ENCODE measurements around the gene PIKFYVE.
"Not testable (repeated sequence)": the region's sequence is repeated elsewhere in the genome, so short reads cannot be mapped to it uniquely, and the experiment has no call there.

Gene PIKFYVE

GRCh38 chr2:208377344-208377860, 111.3 kb downstream of the PIKFYVE start:
- H3K9me3 ChIP-seq (ENCODE audit: control insufficient read depth, insufficient read depth, low read length); H3K27ac ChIP-seq (ENCODE audit: low read length); H3K4me3 ChIP-seq (ENCODE audit: low read length); H3K36me3 ChIP-seq (ENCODE audit: control insufficient read depth, insufficient read depth, low read length); H3K27me3 ChIP-seq (ENCODE audit: control insufficient read depth, insufficient read depth, low read length); DNase-seq (ENCODE audit: low read depth, low spot score); H3K4me1 ChIP-seq (ENCODE audit: control insufficient read depth, insufficient read depth, low read length): not testable (repeated sequence)
- WGBS (ENCODE audit: insufficient coverage, insufficient read length): no CpG with 5 or more reads among the region's 40 CpGs

DNA sequence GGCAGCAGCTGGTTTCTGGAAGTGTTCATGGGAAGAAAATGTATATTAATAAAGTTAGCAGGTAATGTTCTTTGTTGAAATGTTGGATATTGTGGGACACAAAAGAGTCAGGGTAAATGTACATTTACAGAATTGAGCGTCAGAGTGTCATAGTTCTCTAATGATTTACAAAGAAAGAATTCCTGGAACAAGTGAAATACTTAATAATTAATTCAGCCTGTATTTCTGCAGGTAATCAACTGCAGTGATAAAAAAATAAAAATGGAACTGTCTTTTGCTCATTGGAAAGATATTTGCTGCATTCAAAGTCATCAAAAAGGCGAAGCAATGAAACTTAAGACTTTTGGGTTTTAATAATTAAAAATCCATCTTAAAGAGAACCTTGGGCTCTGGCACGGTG, 113.1 kb downstream of the PIKFYVE start:
- no peak for DNase-seq (ENCODE audit: low read depth, low spot score)
- Histone ChIP-seq H3K9me3 (ENCODE audit: control insufficient read depth, insufficient read depth, low read length) (no peaks in the 10 kb centered on the region), H3K27me3 (ENCODE audit: control insufficient read depth, insufficient read depth, low read length) (no peaks in the 10 kb centered on the region), H3K4me1 (ENCODE audit: control insufficient read depth, insufficient read depth, low read length) (peaks cover 1% of the 10 kb centered on the region), H3K4me3 (ENCODE audit: low read length) (no peak overlapping the region), H3K27ac (ENCODE audit: low read length) (no peak overlapping the region), H3K36me3 (ENCODE audit: control insufficient read depth, insufficient read depth, low read length) (no peaks in the 10 kb centered on the region)
- no CpG with 5 or more reads among the region's 3 CpGs for WGBS (ENCODE audit: insufficient coverage, insufficient read length)

DNA sequence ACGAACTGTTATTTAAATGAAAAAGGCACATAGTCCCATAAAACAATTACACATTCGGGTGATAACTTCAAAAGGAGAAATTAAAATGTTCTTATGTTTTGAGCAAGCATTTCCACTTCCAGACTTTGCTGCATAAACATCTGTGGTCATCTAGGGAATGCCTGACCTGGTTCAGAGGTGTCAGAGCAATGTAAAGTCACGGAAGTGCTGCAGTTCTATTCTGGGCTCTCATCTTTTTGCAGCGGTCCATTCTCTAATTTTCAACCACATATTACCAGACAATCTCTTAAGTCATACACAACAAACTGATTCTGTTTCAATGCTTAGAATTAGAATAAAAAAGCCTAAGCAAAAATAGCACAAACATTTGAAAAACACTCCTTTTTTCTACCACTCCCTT, 118.6 kb downstream of the PIKFYVE start:
- H3K9me3 ChIP-seq (ENCODE audit: control insufficient read depth, insufficient read depth, low read length): no peaks in the 10 kb centered on the region
- H3K27ac ChIP-seq (ENCODE audit: low read length): no peak overlapping the region
- H3K27me3 ChIP-seq (ENCODE audit: control insufficient read depth, insufficient read depth, low read length): no peaks in the 10 kb centered on the region
- H3K36me3 ChIP-seq (ENCODE audit: control insufficient read depth, insufficient read depth, low read length): no peaks in the 10 kb centered on the region
- H3K4me1 ChIP-seq (ENCODE audit: control insufficient read depth, insufficient read depth, low read length): no peaks in the 10 kb centered on the region
- WGBS (ENCODE audit: insufficient coverage, insufficient read length): no CpG with 5 or more reads among the region's 4 CpGs
- DNase-seq (ENCODE audit: low read depth, low spot score): no peak
- H3K4me3 ChIP-seq (ENCODE audit: low read length): no peak overlapping the region

GRCh38 chr2:208386541-208386940, 120.5 kb downstream of the PIKFYVE start:
- H3K27ac ChIP-seq (ENCODE audit: low read length): no peak overlapping the region
- no CpG with 5 or more reads among the region's 2 CpGs for WGBS (ENCODE audit: insufficient coverage, insufficient read length)
- no peak overlapping the region for H3K4me3 ChIP-seq (ENCODE audit: low read length)
- no peaks in the 10 kb centered on the region for H3K27me3 ChIP-seq (ENCODE audit: control insufficient read depth, insufficient read depth, low read length)
- DNase-seq (ENCODE audit: low read depth, low spot score): no peak
- H3K4me1 ChIP-seq (ENCODE audit: control insufficient read depth, insufficient read depth, low read length): no peaks in the 10 kb centered on the region
- H3K9me3 ChIP-seq (ENCODE audit: control insufficient read depth, insufficient read depth, low read length): no peaks in the 10 kb centered on the region
- H3K36me3 ChIP-seq (ENCODE audit: control insufficient read depth, insufficient read depth, low read length): no peaks in the 10 kb centered on the region

- Histone ChIP-seq H3K4me1 (ENCODE audit: control insufficient read depth, insufficient read depth, low read length) (no peaks in the 10 kb centered on the region), H3K9me3 (ENCODE audit: control insufficient read depth, insufficient read depth, low read length) (no peaks in the 10 kb centered on the region; the same call in 1 of the 2 replicates), H3K4me3 (ENCODE audit: low read length) (no peak overlapping the region), H3K27ac (ENCODE audit: low read length) (no peak overlapping the region), H3K27me3 (ENCODE audit: control insufficient read depth, insufficient read depth, low read length) (no peaks in the 10 kb centered on the region), H3K36me3 (ENCODE audit: control insufficient read depth, insufficient read depth, low read length) (no peaks in the 10 kb centered on the region)
- no CpG with 5 or more reads among the region's 3 CpGs for WGBS (ENCODE audit: insufficient coverage, insufficient read length)
- no peak for DNase-seq (ENCODE audit: low read depth, low spot score)
Measured at GRCh38 chr2:208389940-208390339, 123.9 kb downstream of the PIKFYVE start.

DNA sequence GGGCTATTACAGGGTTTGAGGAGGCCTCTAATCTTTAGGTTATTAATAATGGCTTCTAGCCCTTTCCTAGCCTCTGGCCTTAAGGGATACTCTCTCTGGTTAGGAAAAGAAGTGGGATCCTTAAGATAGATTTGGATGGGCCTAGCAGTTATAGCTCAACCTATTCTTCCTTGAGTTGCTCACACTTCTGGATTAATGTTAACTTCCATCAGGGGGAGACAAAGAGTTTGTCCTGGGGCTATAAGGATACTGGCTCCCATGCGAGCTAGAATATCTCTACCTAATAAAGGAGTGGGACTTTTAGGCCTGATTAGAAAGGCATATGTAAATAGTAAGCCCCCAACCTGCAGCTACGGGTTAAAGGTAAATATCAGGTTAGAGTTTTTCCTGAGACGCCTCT, 126.2 kb downstream of the PIKFYVE start:
- H3K27me3 ChIP-seq (ENCODE audit: control insufficient read depth, insufficient read depth, low read length): no peaks in the 10 kb centered on the region
- DNase-seq (ENCODE audit: low read depth, low spot score): no peak
- WGBS (ENCODE audit: insufficient coverage, insufficient read length): no CpG with 5 or more reads among the region's 3 CpGs
- no peak overlapping the region for H3K4me3 ChIP-seq (ENCODE audit: low read length)
- no peaks in the 10 kb centered on the region for H3K36me3 ChIP-seq (ENCODE audit: control insufficient read depth, insufficient read depth, low read length)
- H3K9me3 ChIP-seq (ENCODE audit: control insufficient read depth, insufficient read depth, low read length): no peaks in the 10 kb centered on the region; the same call in 1 of the 2 replicates
- no peaks in the 10 kb centered on the region for H3K4me1 ChIP-seq (ENCODE audit: control insufficient read depth, insufficient read depth, low read length)
- no peak overlapping the region for H3K27ac ChIP-seq (ENCODE audit: low read length)

GRCh38 chr2:208396796-208397195, 130.7 kb downstream of the PIKFYVE start:
- WGBS (ENCODE audit: insufficient coverage, insufficient read length): no CpG with 5 or more reads among the region's 4 CpGs
- not testable (repeated sequence) for H3K27ac ChIP-seq (ENCODE audit: low read length); H3K36me3 ChIP-seq (ENCODE audit: control insufficient read depth, insufficient read depth, low read length); H3K4me1 ChIP-seq (ENCODE audit: control insufficient read depth, insufficient read depth, low read length); H3K4me3 ChIP-seq (ENCODE audit: low read length); H3K9me3 ChIP-seq (ENCODE audit: control insufficient read depth, insufficient read depth, low read length); DNase-seq (ENCODE audit: low read depth, low spot score); H3K27me3 ChIP-seq (ENCODE audit: control insufficient read depth, insufficient read depth, low read length)

DNA sequence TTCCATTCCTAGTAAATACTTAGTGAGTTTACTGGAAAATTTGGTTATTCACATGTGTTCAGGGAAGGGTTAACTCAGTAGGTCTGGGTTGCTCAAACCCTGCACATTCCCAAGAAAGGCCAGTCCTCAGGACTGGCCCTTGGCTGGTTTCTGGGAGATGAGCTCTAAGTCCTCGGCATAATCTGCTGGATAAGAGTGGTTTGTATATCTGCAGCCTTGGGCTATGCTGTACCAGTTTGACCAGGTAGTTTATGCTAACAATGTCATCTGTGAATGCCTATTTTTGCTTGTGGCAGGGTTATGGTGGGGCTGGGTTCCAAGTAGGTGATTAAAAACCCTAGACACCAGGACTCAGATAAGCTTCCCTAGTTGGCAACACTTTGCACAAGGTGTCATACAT, 133.1 kb downstream of the PIKFYVE start:
- no peak overlapping the region for H3K4me3 ChIP-seq (ENCODE audit: low read length)
- H3K9me3 ChIP-seq (ENCODE audit: control insufficient read depth, insufficient read depth, low read length): no peaks in the 10 kb centered on the region
- no peaks in the 10 kb centered on the region for H3K36me3 ChIP-seq (ENCODE audit: control insufficient read depth, insufficient read depth, low read length)
- H3K27ac ChIP-seq (ENCODE audit: low read length): no peak overlapping the region
- no peaks in the 10 kb centered on the region for H3K4me1 ChIP-seq (ENCODE audit: control insufficient read depth, insufficient read depth, low read length)
- no peak for DNase-seq (ENCODE audit: low read depth, low spot score)
- H3K27me3 ChIP-seq (ENCODE audit: control insufficient read depth, insufficient read depth, low read length): no peaks in the 10 kb centered on the region; the same call in 1 of the 2 replicates
- WGBS (ENCODE audit: insufficient coverage, insufficient read length): no CpG with 5 or more reads among the region's 1 CpG

- Histone ChIP-seq H3K4me3 (ENCODE audit: low read length) (peak within 1 kb of the TSS; percentile 21; the same call in 1 of the 2 replicates), H3K4me1 (ENCODE audit: control insufficient read depth, insufficient read depth, low read length) (no peaks in the 10 kb centered on the region), H3K27ac (ENCODE audit: low read length) (no peak within 1 kb of the TSS), H3K27me3 (ENCODE audit: control insufficient read depth, insufficient read depth, low read length) (peaks cover 16% of the 10 kb centered on the region; the same call in 1 of the 2 replicates), H3K36me3 (ENCODE audit: control insufficient read depth, insufficient read depth, low read length) (no peaks in the 10 kb centered on the region), H3K9me3 (ENCODE audit: control insufficient read depth, insufficient read depth, low read length) (no peaks in the 10 kb centered on the region)
- no peak for DNase-seq (ENCODE audit: low read depth, low spot score)
- no CpG with 5 or more reads among the region's 82 CpGs for WGBS (ENCODE audit: insufficient coverage, insufficient read length)
Measured at GRCh38 chr2:208406474-208407451, 140.7 kb downstream of the PIKFYVE start, which contains the start of gene PTH2R. Gene PTH2R (plus strand): TSS chr2:208406792. CDS start chr2:208407044, 252 bp downstream.

DNA sequence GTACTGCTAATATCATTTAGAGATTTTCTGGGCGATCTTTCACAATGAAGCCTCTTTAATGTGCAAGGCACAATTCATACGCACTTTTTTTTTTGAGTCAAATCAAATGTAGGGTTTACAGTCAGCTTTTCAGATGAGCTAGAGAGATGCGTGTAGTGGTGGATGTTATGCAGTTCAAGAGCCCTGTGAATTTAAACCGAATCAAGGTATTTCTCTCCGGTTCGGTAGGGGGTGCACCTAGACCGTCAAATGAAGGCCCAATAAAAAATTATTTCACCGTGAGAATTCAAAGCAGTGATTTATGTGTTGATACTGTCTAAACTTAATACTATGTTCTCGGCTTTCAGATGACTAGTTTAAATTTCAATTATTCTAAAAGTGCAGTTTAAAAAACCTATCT, 141.6 kb downstream of the PIKFYVE start:
- Histone ChIP-seq H3K27ac (ENCODE audit: low read length) (no peak overlapping the region), H3K27me3 (ENCODE audit: control insufficient read depth, insufficient read depth, low read length) (peaks cover 16% of the 10 kb centered on the region; the same call in 1 of the 2 replicates), H3K4me1 (ENCODE audit: control insufficient read depth, insufficient read depth, low read length) (no peaks in the 10 kb centered on the region), H3K9me3 (ENCODE audit: control insufficient read depth, insufficient read depth, low read length) (no peaks in the 10 kb centered on the region), H3K4me3 (ENCODE audit: low read length) (no peak overlapping the region), H3K36me3 (ENCODE audit: control insufficient read depth, insufficient read depth, low read length) (no peaks in the 10 kb centered on the region)
- no CpG with 5 or more reads among the region's 9 CpGs for WGBS (ENCODE audit: insufficient coverage, insufficient read length)
- DNase-seq (ENCODE audit: low read depth, low spot score): no peak
